GM19372 (cell line): Measurements from ENCODE around the gene HPDL.
"Not testable (repeated sequence)": the region's sequence is repeated elsewhere in the genome, so short reads cannot be mapped to it uniquely, and the experiment has no call there.

Source experiments
- ATAC-seq: cut with Tn5 transposase; IDR thresholded peaks from one replicate; pipeline ENCODE4 v1.9.1; 2021; ENCODE audit warnings: mild to moderate bottlenecking, low read depth, moderate library complexity; ENCODE audit not compliant: unreplicated experiment

The HPDL gene

GRCh38 chr1:45326627-45327623 lies at the start of gene HPDL:
TSS of gene HPDL (plus strand) at chr1:45326895. CDS start at chr1:45327149, 254 bp downstream.
- peak; percentile 50 for ATAC-seq

DNA sequence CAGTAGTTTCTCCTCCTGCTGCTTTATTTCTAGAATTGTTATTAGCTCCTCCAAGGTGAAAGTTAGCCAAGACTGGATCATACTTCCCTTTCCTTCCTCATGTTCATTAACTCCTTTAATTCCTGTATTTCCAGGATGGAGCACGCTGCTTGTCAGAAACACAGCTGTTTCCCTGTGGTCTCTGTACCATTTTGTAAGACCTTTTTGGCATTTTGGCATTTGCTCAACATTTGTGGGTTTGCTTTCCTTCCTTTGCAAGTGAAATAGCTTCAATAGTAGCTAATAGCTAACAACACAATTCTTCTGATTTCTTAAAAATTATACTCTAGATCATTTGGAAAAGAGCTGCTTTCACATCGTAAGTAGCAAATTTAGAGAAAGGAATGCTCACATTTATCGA lies 44.3 kb upstream of the HPDL start:
- no peak for ATAC-seq

- not testable (repeated sequence) for ATAC-seq
These were observed 41.8 kb upstream of the HPDL start for GRCh38 chr1:45284858-45285257.

GRCh38 chr1:45286521-45286920 lies 40.2 kb upstream of the HPDL start:
- ATAC-seq: not testable (repeated sequence)

DNA sequence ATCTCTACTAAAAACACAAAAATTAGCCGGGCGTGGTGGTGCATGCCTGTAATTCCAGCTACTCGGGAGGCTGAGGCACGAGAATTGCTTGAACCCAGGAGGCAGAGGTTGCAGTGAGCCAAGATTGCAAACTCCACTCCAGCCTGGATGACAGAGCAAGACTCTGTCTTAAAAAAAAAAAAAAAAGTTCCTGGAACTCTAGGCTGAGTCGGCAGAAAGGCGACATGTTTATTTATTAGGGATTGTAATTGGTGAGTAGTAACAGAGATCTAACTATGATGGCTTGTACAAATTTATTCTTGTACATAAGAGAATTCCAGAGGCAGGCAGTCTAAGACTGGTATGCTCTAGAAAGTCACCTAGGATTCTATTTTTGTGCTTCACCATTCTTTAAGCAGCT lies 35.7 kb upstream of the HPDL start:
- ATAC-seq: not testable (repeated sequence)

- ATAC-seq: no peak
These were observed 35.0 kb upstream of the HPDL start for GRCh38 chr1:45291716-45292115.

GRCh38 chr1:45297666-45298356 lies 28.9 kb upstream of the HPDL start:
- no peak for ATAC-seq

- ATAC-seq: no peak
These were observed 27.4 kb upstream of the HPDL start for GRCh38 chr1:45299296-45299695.

GRCh38 chr1:45299981-45300668 lies 26.6 kb upstream of the HPDL start:
- ATAC-seq: no peak

DNA sequence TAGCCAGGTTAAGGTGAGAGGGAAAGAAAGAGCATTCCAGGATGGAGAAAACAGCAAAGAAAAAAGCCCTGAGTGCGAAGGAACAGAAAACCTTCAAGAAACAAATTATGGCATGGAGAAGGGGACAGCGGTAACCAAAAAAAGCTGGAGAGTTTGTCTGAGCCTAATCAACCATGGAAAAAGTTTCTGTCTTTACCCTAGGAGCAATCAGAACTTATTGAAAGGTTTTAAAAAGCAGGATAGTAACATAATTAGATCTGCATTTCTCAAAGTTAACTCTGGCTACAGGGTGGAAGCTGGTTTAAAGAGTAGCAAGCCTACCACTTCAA lies 26.1 kb upstream of the HPDL start:
- no peak for ATAC-seq

- no peak for ATAC-seq
These were observed 24.1 kb upstream of the HPDL start for GRCh38 chr1:45302505-45303150.

GRCh38 chr1:45303520-45304310 lies 23.0 kb upstream of the HPDL start:
- peak; percentile 73 for ATAC-seq

- ATAC-seq: no peak
These were observed 22.2 kb upstream of the HPDL start for GRCh38 chr1:45304311-45305081.

DNA sequence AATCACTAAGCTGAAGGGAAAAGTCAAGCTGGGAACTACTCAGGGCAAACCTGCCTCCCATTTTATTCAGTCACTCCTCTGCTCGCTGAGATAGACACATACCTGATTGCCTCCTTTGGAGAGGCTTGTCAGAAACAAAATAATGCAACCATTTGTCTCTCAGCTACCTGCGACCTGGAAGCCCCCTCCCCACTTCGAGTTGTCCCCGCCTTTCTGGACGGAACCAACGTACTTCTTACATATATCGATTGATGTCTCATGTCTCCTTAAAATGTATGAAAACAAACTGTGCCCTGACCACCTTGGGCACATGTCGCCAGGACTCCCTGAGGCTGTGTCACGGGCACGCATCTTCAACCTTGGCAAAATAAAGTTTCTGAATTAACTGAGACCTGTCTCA lies 21.5 kb upstream of the HPDL start:
- no peak for ATAC-seq

DNA sequence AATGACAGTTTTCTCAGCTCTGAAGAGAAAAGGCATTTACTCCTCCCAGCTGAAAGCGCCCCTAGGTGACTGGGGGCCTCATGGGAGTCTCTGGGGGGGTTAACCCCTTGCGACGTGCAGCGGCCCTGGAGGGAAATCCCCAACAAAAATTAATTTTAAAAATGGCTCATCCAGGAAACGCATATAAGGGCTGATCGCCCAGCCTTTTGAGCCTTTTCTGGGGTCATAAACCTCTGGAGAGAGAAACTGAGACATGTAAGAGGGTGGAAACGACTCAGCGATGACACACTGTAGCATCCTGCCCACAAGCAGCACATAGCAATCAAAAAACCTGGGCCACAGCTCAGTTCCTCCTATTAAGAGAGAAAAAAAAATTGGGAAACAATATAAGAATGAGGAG lies 20.4 kb upstream of the HPDL start:
- ATAC-seq: no peak

DNA sequence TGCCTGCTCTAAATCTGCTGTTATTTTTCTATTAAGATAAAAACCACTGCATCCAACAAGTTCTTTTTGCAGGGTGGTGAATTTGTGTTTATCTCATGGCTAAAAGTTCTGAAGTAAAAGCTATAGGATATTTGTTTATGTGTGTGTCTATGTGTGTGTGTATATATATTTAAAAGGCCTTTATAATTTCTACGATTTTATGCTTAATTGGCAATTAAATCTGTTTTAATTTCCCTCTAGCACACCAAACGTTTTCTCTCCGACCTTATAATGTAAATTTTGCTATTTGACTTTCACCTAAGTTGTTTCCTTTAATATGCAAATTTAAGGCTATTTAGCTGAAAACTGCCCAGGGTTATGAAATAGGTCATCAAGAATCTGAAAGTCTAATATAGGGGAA lies 19.8 kb upstream of the HPDL start:
- no peak for ATAC-seq

- no peak for ATAC-seq
These were observed 12.4 kb upstream of the HPDL start for GRCh38 chr1:45314266-45314665.

- no peak for ATAC-seq
These were observed 9.5 kb upstream of the HPDL start for GRCh38 chr1:45317166-45317565.

- no peak for ATAC-seq
These were observed 6.9 kb upstream of the HPDL start for GRCh38 chr1:45319761-45320160.
